ENCODE measurements around the gene ZBTB16. TPM values are rescaled to one million over a fixed set of nuclear protein-coding genes. Genes with fewer than 3 reads are reported as not detected.

The ZBTB16 gene
- total and polyA plus RNA-seq, 8 donors, result 7.9 to 318 (median 55.3) TPM

GRCh38 chr11:114167355-114167754, 107.8 kb downstream of the ZBTB16 start:
- H3K27me3 ChIP-seq, result no peaks in the 10 kb centered on the region
- H3K27ac ChIP-seq, result peak overlapping the region; percentile 53 to 99 (median 95)
- peaks cover 90 to 100% (median 94%) of the 10 kb centered on the region in 4 donors for H3K4me1 ChIP-seq
- TF ChIP-seq POLR2AphosphoS5 (IDR thresholded peaks at IDR 0.05), result no peak
- no peak for TF ChIP-seq POLR2A (IDR thresholded peaks at IDR 0.05)
- TF ChIP-seq EP300 (IDR thresholded peaks at IDR 0.05), result no peak
- TF ChIP-seq CTCF (IDR thresholded peaks at IDR 0.05), result no peak
- intact Hi-C loops (cut with DNase I; ENCODE audit: low total_unique reads), result no loop called here
- WGBS, 5 donors, result 50 to 60% (median 55%) methylated on average over 5 of the region's 5 CpGs
- H3K36me3 ChIP-seq, result peaks cover 0 to 5% (median 0%) of the 10 kb centered on the region in 4 donors
- H3K4me3 ChIP-seq, result no peak overlapping the region
- H3K9me3 ChIP-seq, result no peaks in the 10 kb centered on the region
- no peak for DNase-seq

GRCh38 chr11:114167771-114168448, 108.4 kb downstream of the ZBTB16 start:
- Histone ChIP-seq H3K27me3 (no peaks in the 10 kb centered on the region), H3K9me3 (no peaks in the 10 kb centered on the region), H3K4me3 (peak overlapping the region in 1 of 4 donors; percentile 4), H3K4me1 (peaks cover 92 to 100% (median 95%) of the 10 kb centered on the region in 4 donors), H3K36me3 (peaks cover 0 to 8% (median 0%) of the 10 kb centered on the region in 4 donors), H3K27ac (peak overlapping the region; percentile 66 to 99 (median 95))
- intact Hi-C loops (cut with DNase I; ENCODE audit: low total_unique reads), result no loop called here
- DNase-seq, result no peak
- 79 to 92% (median 83%) methylated on average over 11 of the region's 11 CpGs for WGBS, 5 donors
- TF ChIP-seq POLR2AphosphoS5 (IDR thresholded peaks at IDR 0.05) (no peak), CTCF (IDR thresholded peaks at IDR 0.05) (no peak), EP300 (IDR thresholded peaks at IDR 0.05) (no peak), POLR2A (IDR thresholded peaks at IDR 0.05) (no peak)

- H3K36me3 ChIP-seq, result peaks cover 0 to 8% (median 0%) of the 10 kb centered on the region in 4 donors
- TF ChIP-seq EP300 (IDR thresholded peaks at IDR 0.05) (no peak), POLR2AphosphoS5 (IDR thresholded peaks at IDR 0.05) (peak in 1 of 3 donors; percentile 5)
- H3K27me3 ChIP-seq, result no peaks in the 10 kb centered on the region
- WGBS, 5 donors, result 27 to 62% (median 54%) methylated on average over 1 of the region's 1 CpG
- no peaks in the 10 kb centered on the region for H3K9me3 ChIP-seq
- DNase-seq, result no peak
- peak overlapping the region; percentile 44 to 99 (median 95) for H3K27ac ChIP-seq
- no peak overlapping the region for H3K4me3 ChIP-seq
- intact Hi-C loops (cut with DNase I; ENCODE audit: low total_unique reads), result no loop called here
- peaks cover 92 to 100% (median 95%) of the 10 kb centered on the region in 4 donors for H3K4me1 ChIP-seq
These were observed 109.2 kb downstream of the ZBTB16 start for GRCh38 chr11:114168691-114169090.

- Histone ChIP-seq H3K4me3 (no peak overlapping the region), H3K9me3 (no peaks in the 10 kb centered on the region), H3K27me3 (no peaks in the 10 kb centered on the region), H3K27ac (peak overlapping the region; percentile 21 to 99 (median 95)), H3K36me3 (peaks cover 0 to 8% (median 0%) of the 10 kb centered on the region in 4 donors), H3K4me1 (peaks cover 94 to 100% (median 97%) of the 10 kb centered on the region in 4 donors)
- WGBS, 5 donors, result 74 to 89% (median 83%) methylated on average over 9 of the region's 9 CpGs
- no peak for TF ChIP-seq EP300 (IDR thresholded peaks at IDR 0.05)
- peak in 1 of 3 donors; percentile 12 for TF ChIP-seq POLR2AphosphoS5 (IDR thresholded peaks at IDR 0.05)
- intact Hi-C loops (cut with DNase I; ENCODE audit: low total_unique reads), result no loop called here
- DNase-seq, result no peak
These were observed 109.8 kb downstream of the ZBTB16 start for GRCh38 chr11:114169321-114169749.

GRCh38 chr11:114169821-114170220, 110.3 kb downstream of the ZBTB16 start:
- Histone ChIP-seq H3K9me3 (no peaks in the 10 kb centered on the region), H3K4me3 (no peak overlapping the region), H3K27ac (peak overlapping the region; percentile 21 to 99 (median 95)), H3K27me3 (no peaks in the 10 kb centered on the region), H3K4me1 (peaks cover 94 to 100% (median 97%) of the 10 kb centered on the region in 4 donors), H3K36me3 (peaks cover 0 to 8% (median 0%) of the 10 kb centered on the region in 4 donors)
- TF ChIP-seq POLR2AphosphoS5 (IDR thresholded peaks at IDR 0.05), result no peak
- TF ChIP-seq CTCF (IDR thresholded peaks at IDR 0.05), result no peak
- no peak for TF ChIP-seq EP300 (IDR thresholded peaks at IDR 0.05)
- no peak for TF ChIP-seq POLR2A (IDR thresholded peaks at IDR 0.05)
- whole genome bisulfite sequencing, 5 donors, result 68 to 97% (median 94%) methylated on average over 2 of the region's 2 CpGs
- no peak for DNase-seq
- intact Hi-C loops (cut with DNase I; ENCODE audit: low total_unique reads), result no loop called here

All from stomach (tissue), 9 donors.